Limb (tissue), 2 donors: ENCODE results near the gene CMTM5.
"Not testable (repeated sequence)": the region's sequence is repeated elsewhere in the genome, so short reads cannot be mapped to it uniquely, and the experiment has no call there.

ENCODE experiments used
- DNase-seq, 2 donors: peaks; one replicate each; pipeline ENCODE4 v3.0.0-alpha.2; 2016; ENCODE audit errors: extremely low spot score in 2 of 2

Gene CMTM5

GRCh38 chr14:23414906-23415820, 38.3 kb downstream of the CMTM5 start:
- no peak for DNase-seq

- DNase-seq: no peak
Observed at GRCh38 chr14:23415821-23416778, 39.3 kb downstream of the CMTM5 start.

GRCh38 chr14:23416801-23417200, 40.0 kb downstream of the CMTM5 start:
- no peak for DNase-seq

GRCh38 chr14:23417269-23417668, 40.4 kb downstream of the CMTM5 start:
- not testable (repeated sequence) for DNase-seq

- DNase-seq: no peak
Observed at GRCh38 chr14:23418021-23418420, 41.2 kb downstream of the CMTM5 start.

- DNase-seq: not testable (repeated sequence)
Observed at GRCh38 chr14:23419646-23420045, 42.8 kb downstream of the CMTM5 start.

- no peak for DNase-seq
Observed at GRCh38 chr14:23421594-23421993, 44.7 kb downstream of the CMTM5 start.

- no peak for DNase-seq
Observed at GRCh38 chr14:23423657-23424056, 46.8 kb downstream of the CMTM5 start.

GRCh38 chr14:23425169-23425568, 48.3 kb downstream of the CMTM5 start:
- DNase-seq: no peak

- not testable (repeated sequence) for DNase-seq
Observed at GRCh38 chr14:23425798-23426197, 49.0 kb downstream of the CMTM5 start.

- no peak for DNase-seq
Observed at GRCh38 chr14:23428686-23429495, 52.0 kb downstream of the CMTM5 start.
